HEK293T (cell line): ENCODE results near the gene LGALS3BP.

Experiments
- CTCF ChIA-PET: fragments of 350-600 bp; formaldehyde crosslinking; extraction: SDS; loops from one replicate; lab custom pipeline; 2021; ENCODE audit warnings: antibody characterized with exemption, inconsistent platforms; lab: Yijun Ruan, JAX
- POLR2A ChIA-PET: fragments of 350-600 bp; formaldehyde crosslinking; extraction: SDS; loops from one replicate; lab custom pipeline; 2020; ENCODE audit warnings: antibody characterized with exemption, inconsistent platforms; lab: Yijun Ruan, JAX
- DNase-seq: peaks from one replicate; pipeline ENCODE4 v3.0.0; 2012; ENCODE audit warnings: mixed read lengths; ENCODE audit errors: extremely low spot score
- ARNT ChIP-seq: fragments of 450-650 bp; IDR thresholded peaks from 2 replicates; pipeline ENCODE4 v1.6.1; 2017; ENCODE audit warnings: mild to moderate bottlenecking
- BHLHE40 ChIP-seq: fragments of 450-650 bp; IDR thresholded peaks from 2 replicates; pipeline ENCODE4 v1.6.1; 2016; ENCODE audit warnings: mild to moderate bottlenecking, moderate library complexity, borderline replicate concordance
- CTBP1 ChIP-seq: fragments of 450-650 bp; IDR thresholded peaks from 2 replicates; pipeline ENCODE4 v1.6.1; 2016; ENCODE audit warnings: borderline replicate concordance
- ELF4 ChIP-seq: fragments of 450-650 bp; IDR thresholded peaks from 2 replicates; pipeline ENCODE4 v1.6.1; 2017; ENCODE audit warnings: antibody characterized with exemption
- FOXA1 ChIP-seq: fragments of 450-650 bp; IDR thresholded peaks from 2 replicates; pipeline ENCODE4 v1.6.1; 2016; ENCODE audit warnings: mild to moderate bottlenecking
- FOXK2 ChIP-seq: fragments of 450-650 bp; IDR thresholded peaks from 2 replicates; pipeline ENCODE4 v1.6.1; 2016; ENCODE audit warnings: mild to moderate bottlenecking
- FOXM1 ChIP-seq: fragments of 450-650 bp; IDR thresholded peaks from 2 replicates; pipeline ENCODE4 v1.6.1; 2017; ENCODE audit warnings: mild to moderate bottlenecking, borderline replicate concordance
- HDGF ChIP-seq: fragments of 450-650 bp; IDR thresholded peaks from 2 replicates; pipeline ENCODE4 v1.6.1; 2017; ENCODE audit warnings: antibody characterized with exemption, borderline replicate concordance
- L3MBTL2 ChIP-seq: fragments of 450-650 bp; conservative IDR thresholded peaks from 2 replicates; pipeline ENCODE4 v1.6.1; 2016; ENCODE audit warnings: mild to moderate bottlenecking
- LEF1 ChIP-seq: fragments of 450-650 bp; IDR thresholded peaks from 2 replicates; pipeline ENCODE4 v1.6.1; 2017; ENCODE audit warnings: mild to moderate bottlenecking, borderline replicate concordance
- NFRKB ChIP-seq: fragments of 450-650 bp; IDR thresholded peaks from 2 replicates; pipeline ENCODE4 v1.6.1; 2016; ENCODE audit warnings: mild to moderate bottlenecking, moderate library complexity
- SP1 ChIP-seq: fragments of 450-650 bp; IDR thresholded peaks from 2 replicates; pipeline ENCODE4 v1.6.1; 2017
- SUZ12 ChIP-seq: fragments of 450-650 bp; IDR thresholded peaks from 2 replicates; pipeline ENCODE4 v1.6.1; 2016; ENCODE audit warnings: mild to moderate bottlenecking
- TARDBP ChIP-seq: fragments of 450-650 bp; IDR thresholded peaks from 2 replicates; pipeline ENCODE4 v1.6.1; 2016
- ZNF384 ChIP-seq: fragments of 450-650 bp; IDR thresholded peaks from 2 replicates; pipeline ENCODE4 v1.6.1; 2016
- TF ChIP-seq, protein P1 (sequence below): fragments of 450-650 bp; IDR thresholded peaks from 2 replicates; pipeline ENCODE4 v1.6.1; 2016

LGALS3BP gene, protein sequence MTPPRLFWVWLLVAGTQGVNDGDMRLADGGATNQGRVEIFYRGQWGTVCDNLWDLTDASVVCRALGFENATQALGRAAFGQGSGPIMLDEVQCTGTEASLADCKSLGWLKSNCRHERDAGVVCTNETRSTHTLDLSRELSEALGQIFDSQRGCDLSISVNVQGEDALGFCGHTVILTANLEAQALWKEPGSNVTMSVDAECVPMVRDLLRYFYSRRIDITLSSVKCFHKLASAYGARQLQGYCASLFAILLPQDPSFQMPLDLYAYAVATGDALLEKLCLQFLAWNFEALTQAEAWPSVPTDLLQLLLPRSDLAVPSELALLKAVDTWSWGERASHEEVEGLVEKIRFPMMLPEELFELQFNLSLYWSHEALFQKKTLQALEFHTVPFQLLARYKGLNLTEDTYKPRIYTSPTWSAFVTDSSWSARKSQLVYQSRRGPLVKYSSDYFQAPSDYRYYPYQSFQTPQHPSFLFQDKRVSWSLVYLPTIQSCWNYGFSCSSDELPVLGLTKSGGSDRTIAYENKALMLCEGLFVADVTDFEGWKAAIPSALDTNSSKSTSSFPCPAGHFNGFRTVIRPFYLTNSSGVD

DNA sequence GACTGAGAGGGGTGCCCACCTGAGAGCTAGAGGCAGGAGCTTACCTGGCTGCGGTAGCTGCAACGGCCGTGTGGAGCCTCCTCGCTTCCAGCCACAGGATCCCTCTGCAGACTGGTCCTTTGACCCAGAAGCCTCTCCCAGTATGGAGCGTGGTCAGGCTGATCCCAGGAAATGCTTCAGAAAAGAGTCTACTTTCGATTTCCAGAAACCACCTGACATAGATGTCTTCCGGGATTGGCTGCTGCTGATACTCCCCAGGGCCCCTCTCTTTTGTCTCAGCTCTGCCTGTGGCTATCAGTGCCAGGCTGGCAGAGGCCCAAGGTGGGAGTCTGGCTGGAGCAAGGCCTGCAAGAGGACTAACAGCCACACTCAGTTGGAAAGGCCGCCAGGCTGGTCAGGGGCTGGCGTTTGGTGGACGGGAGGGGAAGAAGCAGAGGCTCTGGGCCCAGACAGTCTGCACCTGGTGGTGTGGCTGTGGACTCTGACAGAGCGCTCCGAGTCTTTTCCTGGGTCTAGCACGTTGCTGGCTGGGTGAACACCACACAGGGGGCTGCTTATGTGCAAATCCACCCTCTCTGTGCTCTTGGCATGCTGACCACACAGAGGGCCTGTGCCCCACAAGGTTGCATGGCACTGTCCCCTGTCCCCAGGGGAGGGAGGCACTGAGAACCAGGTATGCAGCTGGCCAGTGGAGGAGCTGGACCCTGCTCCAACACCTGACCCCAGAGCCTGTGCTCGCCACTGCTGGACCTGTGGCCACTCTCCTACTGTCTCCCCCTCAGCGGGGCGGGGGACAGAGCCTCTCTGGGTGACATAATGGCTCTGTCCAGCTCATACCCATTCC is at the start of gene LGALS3BP:
LGALS3BP (minus strand) TSS at position 144 of the 844 bp plus-strand sequence. CDS start 2,732 bp downstream, outside the sequence.
- ChIA-PET POLR2A (interaction anchor here (0.7 to 1.8 kb wide), 7 partner anchors 8 to 243 kb away, joined by 3 to 6 read pairs (median 3); no protein-coding TSS in a partner anchor), CTCF (interaction anchor here (1.8 kb wide), 2 partner anchors 9 to 114 kb away, joined by 5 to 8 read pairs; no protein-coding TSS in a partner anchor)
- TF ChIP-seq CTBP1: no peak
- DNase-seq: no peak

DNA sequence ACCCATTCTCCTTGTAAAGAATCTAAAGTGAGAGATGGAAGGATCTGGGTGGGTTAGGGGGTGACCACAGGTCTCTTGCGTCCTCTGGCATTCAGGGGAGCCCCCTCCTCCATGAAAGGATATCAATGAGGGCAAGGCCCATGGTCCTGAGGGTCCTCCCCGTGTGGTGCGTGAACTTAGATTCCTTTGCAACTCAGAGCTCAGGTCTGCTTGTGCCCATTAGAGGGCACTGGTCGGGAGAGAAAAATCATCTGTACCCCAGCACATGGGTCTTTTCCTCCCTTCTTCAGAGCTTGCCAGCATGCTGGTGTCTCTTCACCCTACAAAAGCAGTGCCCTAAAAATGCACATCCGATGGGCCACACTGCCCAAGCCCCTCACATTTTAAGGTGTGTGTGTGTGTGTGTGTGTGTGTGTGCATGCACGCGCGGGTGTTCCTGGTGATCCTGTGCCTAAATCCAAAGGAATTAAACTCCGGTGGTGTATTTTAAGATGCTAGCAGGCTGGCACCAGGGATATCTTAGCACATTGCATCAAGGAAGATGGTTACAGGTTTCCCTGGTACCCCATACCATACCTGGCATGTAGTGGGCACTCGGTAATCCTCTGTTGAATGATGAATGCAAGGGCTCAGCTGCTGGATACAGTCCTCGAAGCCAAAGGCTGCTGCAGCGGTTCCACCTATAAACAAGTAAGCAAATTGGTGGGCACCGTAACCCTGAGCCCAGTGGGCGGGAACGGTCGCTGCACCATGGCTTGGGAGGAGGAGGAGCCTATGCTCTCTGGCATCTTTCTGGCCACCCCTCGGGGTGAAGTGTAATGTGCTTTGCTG is 49.0 kb upstream of the LGALS3BP start:
- TF ChIP-seq SUZ12: no peak
- TF ChIP-seq LEF1: no peak
- TF ChIP-seq L3MBTL2: no peak
- TF ChIP-seq TARDBP: no peak
- TF ChIP-seq FOXM1: no peak
- TF ChIP-seq CTBP1: no peak
- TF ChIP-seq, protein P1, sequence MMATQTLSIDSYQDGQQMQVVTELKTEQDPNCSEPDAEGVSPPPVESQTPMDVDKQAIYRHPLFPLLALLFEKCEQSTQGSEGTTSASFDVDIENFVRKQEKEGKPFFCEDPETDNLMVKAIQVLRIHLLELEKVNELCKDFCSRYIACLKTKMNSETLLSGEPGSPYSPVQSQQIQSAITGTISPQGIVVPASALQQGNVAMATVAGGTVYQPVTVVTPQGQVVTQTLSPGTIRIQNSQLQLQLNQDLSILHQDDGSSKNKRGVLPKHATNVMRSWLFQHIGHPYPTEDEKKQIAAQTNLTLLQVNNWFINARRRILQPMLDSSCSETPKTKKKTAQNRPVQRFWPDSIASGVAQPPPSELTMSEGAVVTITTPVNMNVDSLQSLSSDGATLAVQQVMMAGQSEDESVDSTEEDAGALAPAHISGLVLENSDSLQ: no peak
- TF ChIP-seq ARNT: no peak
- no peak for TF ChIP-seq ZNF384
- no peak for TF ChIP-seq ELF4
- no peak for TF ChIP-seq FOXK2
- CTCF ChIA-PET: interaction anchor here (0.6 to 3.6 kb wide), 3 partner anchors 13 to 76 kb away, joined by 3 to 17 read pairs (median 6); no protein-coding TSS in a partner anchor
- DNase-seq: no peak
- POLR2A ChIA-PET: interaction anchor here (0.8 kb wide), 1 partner anchor 45 kb away, joined by 4 read pairs; the partner anchor contains the start of gene ENGASE

DNA sequence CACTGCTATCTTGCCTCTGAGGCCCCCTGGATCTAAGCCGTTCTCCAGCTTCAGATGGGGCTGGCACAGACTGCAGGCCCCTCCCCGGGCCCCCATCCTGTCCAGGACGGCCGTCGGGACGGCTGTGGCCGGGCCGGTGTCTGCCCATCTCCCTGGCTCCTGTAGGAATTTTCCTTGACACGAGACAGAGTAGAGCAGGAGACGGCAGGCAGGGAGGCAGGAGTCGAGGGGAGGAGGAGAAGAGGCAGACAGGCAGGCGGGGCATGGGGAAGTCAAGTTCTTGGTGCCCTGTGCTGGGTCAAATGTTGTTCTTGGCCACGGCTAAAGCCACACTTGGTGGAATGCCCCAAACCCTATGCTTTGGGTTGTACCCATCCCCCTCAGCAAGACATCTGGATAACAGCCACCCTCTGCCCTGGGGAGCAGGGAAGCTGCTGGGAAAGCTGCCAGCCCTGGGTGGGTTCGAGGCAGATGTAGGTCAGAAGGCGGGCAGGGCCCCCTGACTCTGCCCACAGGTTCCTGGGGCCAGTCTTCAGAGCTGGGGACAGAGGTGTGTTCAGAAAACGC is 48.3 kb upstream of the LGALS3BP start:
- TF ChIP-seq, protein P1: no peak
- TF ChIP-seq L3MBTL2: no peak
- no peak for TF ChIP-seq BHLHE40
- no peak for TF ChIP-seq ARNT
- no peak for TF ChIP-seq HDGF
- no peak for TF ChIP-seq NFRKB
- no peak for TF ChIP-seq FOXM1
- TF ChIP-seq SP1: no peak
- TF ChIP-seq FOXA1: no peak
- TF ChIP-seq ELF4: no peak
- no peak for TF ChIP-seq LEF1
- TF ChIP-seq SUZ12: no peak
- DNase-seq: no peak
- ChIA-PET POLR2A (interaction anchor here (0.8 to 2.5 kb wide), 2 partner anchors 18 to 46 kb away, joined by 4 to 7 read pairs; partner anchors contain the start of genes CANT1 and ENGASE), CTCF (interaction anchor here (0.6 to 3.6 kb wide), 3 partner anchors 13 to 76 kb away, joined by 3 to 17 read pairs (median 6); no protein-coding TSS in a partner anchor)

DNA sequence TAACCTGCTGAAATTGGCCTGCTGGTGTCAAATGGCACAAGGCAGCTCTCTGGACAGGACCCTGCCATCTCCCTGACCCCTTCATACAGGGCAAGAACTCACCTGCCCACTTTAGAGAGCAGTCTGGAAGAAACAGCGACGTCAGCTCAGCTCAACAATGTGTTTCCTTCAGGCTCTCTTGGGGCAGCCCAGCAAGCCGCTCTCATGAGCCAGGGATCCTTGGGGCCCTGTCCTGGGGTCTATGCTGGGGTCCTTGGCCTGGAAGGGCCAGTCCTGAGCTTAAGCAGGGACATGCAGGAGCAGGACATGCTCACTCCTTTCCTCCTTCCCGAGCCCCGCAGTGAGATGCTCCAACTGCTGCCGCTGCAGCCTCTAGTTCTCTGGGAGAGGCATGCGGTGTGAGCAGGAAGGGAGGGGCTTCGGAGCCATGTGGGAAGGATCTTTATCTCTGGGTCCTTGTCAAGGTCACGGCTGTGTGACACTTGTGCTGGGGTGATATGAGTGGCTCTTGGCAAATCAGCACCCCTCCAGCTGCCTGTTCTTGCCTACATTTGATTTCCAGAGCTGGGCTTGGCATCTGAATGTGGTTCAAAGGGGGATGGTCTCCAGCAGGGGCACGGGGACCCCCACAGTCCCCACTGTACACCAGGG is 47.7 kb upstream of the LGALS3BP start:
- DNase-seq: no peak
- CTCF ChIA-PET: interaction anchor here (3.6 kb wide), 1 partner anchor 14 kb away, joined by 17 read pairs; no protein-coding TSS in a partner anchor
- TF ChIP-seq SUZ12: no peak
- TF ChIP-seq FOXA1: no peak
- TF ChIP-seq BHLHE40: no peak
- no peak for TF ChIP-seq HDGF
- TF ChIP-seq FOXM1: no peak
- no peak for TF ChIP-seq CTBP1
- no peak for TF ChIP-seq SP1
- TF ChIP-seq ELF4: no peak
- no peak for TF ChIP-seq NFRKB
- TF ChIP-seq L3MBTL2: no peak
- TF ChIP-seq TARDBP: no peak
- TF ChIP-seq LEF1: no peak
- no peak for TF ChIP-seq FOXK2
- no peak for TF ChIP-seq ARNT
- no peak for TF ChIP-seq ZNF384
- TF ChIP-seq, protein P1: no peak
- POLR2A ChIA-PET: interaction anchor here (2.5 kb wide), 1 partner anchor 18 kb away, joined by 7 read pairs; the partner anchor contains the start of gene CANT1
